GM10266 (cell line): Measurements from ENCODE around the gene DHRS7B.

Experiments used
- DNase-seq: peaks from one replicate; pipeline ENCODE4 v3.0.0; 2012; ENCODE audit errors: extremely low spot score
- CTCF ChIP-seq: IDR thresholded peaks from 2 replicates; pipeline ENCODE4 v1.5.1; 2012; ENCODE audit warnings: mild to moderate bottlenecking, low read depth; ENCODE audit not compliant: control insufficient read depth, insufficient read depth; ENCODE audit errors: missing control alignments

The DHRS7B gene

GRCh38 chr17:21193031-21193430 is 66.3 kb downstream of the DHRS7B start:
- no peak for TF ChIP-seq CTCF
- DNase-seq: no peak

GRCh38 chr17:21194226-21194625 is 67.5 kb downstream of the DHRS7B start:
- DNase-seq: no peak
- no peak for TF ChIP-seq CTCF

GRCh38 chr17:21194703-21195102 is 67.9 kb downstream of the DHRS7B start:
- TF ChIP-seq CTCF: no peak
- DNase-seq: no peak

- TF ChIP-seq CTCF: no peak
- no peak for DNase-seq
Observed at GRCh38 chr17:21196126-21196525, 69.4 kb downstream of the DHRS7B start.

- no peak for TF ChIP-seq CTCF
- no peak for DNase-seq
Observed at GRCh38 chr17:21198411-21198810, 71.6 kb downstream of the DHRS7B start.

- DNase-seq: no peak
- TF ChIP-seq CTCF: no peak
Observed at GRCh38 chr17:21199311-21199710, 72.5 kb downstream of the DHRS7B start.

GRCh38 chr17:21199856-21200255 is 73.1 kb downstream of the DHRS7B start:
- no peak for DNase-seq
- no peak for TF ChIP-seq CTCF
